Activated CD4-positive, alpha-beta T cell treated with anti-CD3 and anti-CD28 coated beads, Interleukin-2, amount 50 U/mL, for 48 hours (primary cell): ENCODE results near the gene ANKRD63.

Experiments used
- DNase-seq, 2 experiments: peaks; one replicate each; pipeline ENCODE4 v3.0.0-alpha.2; 2020

Gene ANKRD63

GRCh38 chr15:40293905-40294895 is 11.3 kb upstream of the ANKRD63 start:
- no peak for DNase-seq

GRCh38 chr15:40293006-40293405 is 10.1 kb upstream of the ANKRD63 start:
- DNase-seq, result no peak

GRCh38 chr15:40292246-40292645 is 9.4 kb upstream of the ANKRD63 start:
- DNase-seq, result no peak

- no peak for DNase-seq
These were observed 8.2 kb upstream of the ANKRD63 start for GRCh38 chr15:40290918-40291574.

GRCh38 chr15:40290545-40290917 is 7.7 kb upstream of the ANKRD63 start:
- DNase-seq, result no peak

GRCh38 chr15:40289140-40289775 is 6.4 kb upstream of the ANKRD63 start:
- DNase-seq, result no peak

- DNase-seq, result no peak
These were observed 5.1 kb upstream of the ANKRD63 start for GRCh38 chr15:40287968-40288367.

- DNase-seq, result no peak
These were observed 4.6 kb upstream of the ANKRD63 start for GRCh38 chr15:40287505-40287904.

GRCh38 chr15:40286794-40287193 is 3.9 kb upstream of the ANKRD63 start:
- DNase-seq, result no peak

- no peak for DNase-seq
These were observed 3.2 kb upstream of the ANKRD63 start for GRCh38 chr15:40286061-40286532.

GRCh38 chr15:40285554-40286011 is 2.7 kb upstream of the ANKRD63 start:
- no peak for DNase-seq

GRCh38 chr15:40285151-40285550 is 2.3 kb upstream of the ANKRD63 start:
- no peak for DNase-seq

GRCh38 chr15:40283615-40284300 is 894 bp upstream of the ANKRD63 start:
- no peak for DNase-seq

- peak; percentile 49 to 60 for DNase-seq
These were observed 556 bp downstream of the ANKRD63 start for GRCh38 chr15:40282147-40282868.

- DNase-seq, result no peak
These were observed 1.1 kb downstream of the ANKRD63 start for GRCh38 chr15:40281801-40282146.

- DNase-seq, result no peak
These were observed 1.6 kb downstream of the ANKRD63 start for GRCh38 chr15:40281057-40281800.

- no peak for DNase-seq
These were observed 2.4 kb downstream of the ANKRD63 start for GRCh38 chr15:40280260-40281056.

GRCh38 chr15:40279437-40280141 is 3.3 kb downstream of the ANKRD63 start:
- DNase-seq, result peak; percentile 79 to 81

GRCh38 chr15:40278026-40278425 is 4.8 kb downstream of the ANKRD63 start:
- no peak for DNase-seq

- no peak for DNase-seq
These were observed 5.4 kb downstream of the ANKRD63 start for GRCh38 chr15:40277471-40277870.
